HepG2 (cell line): ENCODE results near the gene KIF15. TPM values are rescaled to one million over a fixed set of nuclear protein-coding genes. Genes with fewer than 3 reads are reported as not detected.

Experiments
- CHCHD3 ChIP-seq: sonication (generic); formaldehyde crosslinking; IDR thresholded peaks from 2 replicates; pipeline ENCODE4 v1.8.0; 2022; ENCODE audit warnings: mild to moderate bottlenecking, missing genetic modification reagents, moderate library complexity
- MAFF ChIP-seq: IDR thresholded peaks from 2 replicates; pipeline ENCODE4 v1.6.1; 2011; ENCODE audit warnings: low read depth, low read length, improper control_type of control experiment
- MBD4 ChIP-seq: IDR thresholded peaks from 2 replicates; pipeline ENCODE4 v1.6.1; 2012; ENCODE audit warnings: low read length, inconsistent platforms, borderline replicate concordance
- MYC ChIP-seq: sonication (generic); formaldehyde crosslinking; IDR thresholded peaks from 2 replicates; pipeline ENCODE4 v1.9.0; 2021; ENCODE audit warnings: missing genetic modification reagents, borderline replicate concordance
- POGZ ChIP-seq: sonication (generic); formaldehyde crosslinking; IDR thresholded peaks from 2 replicates; pipeline ENCODE4 v1.4.0; 2020; ENCODE audit warnings: mild to moderate bottlenecking, missing genetic modification reagents
- ZBTB8A ChIP-seq: sonication (generic); formaldehyde crosslinking; IDR thresholded peaks from 2 replicates; pipeline ENCODE4 v1.4.0; 2020; ENCODE audit warnings: mild to moderate bottlenecking, low read depth, missing genetic modification reagents, borderline replicate concordance
- ZNF337 ChIP-seq: sonication (generic); formaldehyde crosslinking; IDR thresholded peaks from 2 replicates; pipeline ENCODE4 v1.5.1; 2020; ENCODE audit warnings: missing genetic modification reagents, low read depth, mild to moderate bottlenecking, borderline replicate concordance
- ZNF431 ChIP-seq: sonication (generic); formaldehyde crosslinking; IDR thresholded peaks from 2 replicates; pipeline ENCODE4 v1.9.0; 2022; ENCODE audit warnings: missing genetic modification reagents, low read depth, mild to moderate bottlenecking, borderline replicate concordance
- ZNF501 ChIP-seq: sonication (generic); formaldehyde crosslinking; IDR thresholded peaks from 2 replicates; pipeline ENCODE4 v1.5.1; 2020; ENCODE audit warnings: mild to moderate bottlenecking, moderate library complexity, missing genetic modification reagents
- ZNF510 ChIP-seq: sonication (generic); formaldehyde crosslinking; IDR thresholded peaks from 2 replicates; pipeline ENCODE4 v1.4.0; 2020; ENCODE audit warnings: low read depth, mild to moderate bottlenecking, missing genetic modification reagents
- ZNF780A ChIP-seq: sonication (generic); formaldehyde crosslinking; IDR thresholded peaks from 2 replicates; pipeline ENCODE4 v1.8.0; 2022; ENCODE audit warnings: mild to moderate bottlenecking, missing genetic modification reagents, moderate library complexity
- ZSCAN29 ChIP-seq: sonication (generic); formaldehyde crosslinking; conservative IDR thresholded peaks from 2 replicates; pipeline ENCODE4 v1.4.0; 2020; ENCODE audit warnings: mild to moderate bottlenecking, missing genetic modification reagents
- polyA plus RNA-seq, 8 experiments: library from polyadenylated mRNA; depleted of rRNA in 3 of 8; stranded (reverse) in 7 of 8; unstranded in 1 of 8; fragments of >200 nt; fragmentation: Illumina TruSeq in 4 of 8; extraction: Trizol in 4 of 8; gene quantifications; 2 replicates each; pipeline versions ENCODE4 v1.2.1 to v1.2.3, GENCODE V29; 2011 to 2016; ENCODE audit warnings: low read depth in 4 of 8, missing spikeins in 1 of 8, mixed read lengths in 1 of 8; ENCODE audit not compliant: insufficient read depth in 1 of 8
- total RNA-seq, 5 experiments: library from RNA; depleted of rRNA; stranded (reverse); fragments of >200 nt; fragmentation: Illumina TruSeq; extraction: Trizol; gene quantifications; 2 replicates each; pipeline ENCODE4 v1.2.3, GENCODE V29; 2016; ENCODE audit warnings: low read depth in 1 of 5
- TF ChIP-seq, protein P1 (sequence below): sonication (generic); formaldehyde crosslinking; IDR thresholded peaks from 2 replicates; pipeline ENCODE4 v1.4.0; 2020; ENCODE audit warnings: missing genetic modification reagents, mild to moderate bottlenecking, borderline replicate concordance
- TF ChIP-seq, protein P2 (sequence below): sonication (generic); formaldehyde crosslinking; IDR thresholded peaks from 2 replicates; pipeline ENCODE4 v1.4.0; 2020; ENCODE audit warnings: mild to moderate bottlenecking, missing genetic modification reagents
- TF ChIP-seq, protein P3 (sequence below): sonication (generic); formaldehyde crosslinking; IDR thresholded peaks from 2 replicates; pipeline ENCODE4 v1.9.0; 2022; ENCODE audit warnings: missing genetic modification reagents, mild to moderate bottlenecking, borderline replicate concordance

Gene KIF15
- total and polyA plus RNA-seq, 2 of the 13 experiments (the other 11 are each of a cell fraction or from before 2014, with no cell fraction given) = 4.8 to 33.8 TPM

DNA sequence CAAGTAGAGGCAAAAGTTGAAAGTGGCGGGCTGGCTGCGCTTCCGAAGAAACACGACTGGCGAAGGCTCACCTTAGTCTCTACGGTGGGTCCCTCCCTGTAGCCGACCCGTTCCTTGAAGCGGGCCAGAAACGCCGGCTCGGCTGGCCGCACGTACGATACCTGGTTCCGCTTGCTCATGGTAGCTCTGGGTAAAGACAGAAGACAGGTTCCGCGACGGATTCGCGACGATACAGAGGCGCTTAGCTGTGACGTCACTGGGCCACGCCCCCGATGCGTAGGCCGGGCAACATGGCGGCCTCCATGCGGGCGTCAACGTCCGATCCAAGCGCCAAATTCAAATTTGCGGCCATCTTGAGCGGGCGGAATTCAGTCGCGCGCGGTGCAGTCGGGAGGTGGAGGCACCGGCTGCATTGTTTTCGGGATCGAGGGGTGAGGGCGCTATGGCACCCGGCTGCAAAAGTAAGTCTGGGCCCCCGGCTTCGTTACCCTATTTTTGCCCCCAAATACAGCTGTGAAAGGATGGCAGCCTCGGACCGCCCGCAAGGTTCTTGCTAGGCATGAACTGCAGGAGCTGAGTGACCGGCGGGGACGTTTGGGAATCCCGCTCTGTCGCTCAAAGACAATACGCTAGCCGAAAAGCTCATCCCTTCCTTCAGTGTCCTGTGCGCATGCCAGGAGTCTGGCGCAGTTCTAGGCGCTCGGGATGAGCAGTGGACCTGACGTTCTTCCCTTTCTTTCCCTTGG is at the start of gene KIF15, which contains the start of gene KIAA1143 (continued):
- TF ChIP-seq, protein P1, sequence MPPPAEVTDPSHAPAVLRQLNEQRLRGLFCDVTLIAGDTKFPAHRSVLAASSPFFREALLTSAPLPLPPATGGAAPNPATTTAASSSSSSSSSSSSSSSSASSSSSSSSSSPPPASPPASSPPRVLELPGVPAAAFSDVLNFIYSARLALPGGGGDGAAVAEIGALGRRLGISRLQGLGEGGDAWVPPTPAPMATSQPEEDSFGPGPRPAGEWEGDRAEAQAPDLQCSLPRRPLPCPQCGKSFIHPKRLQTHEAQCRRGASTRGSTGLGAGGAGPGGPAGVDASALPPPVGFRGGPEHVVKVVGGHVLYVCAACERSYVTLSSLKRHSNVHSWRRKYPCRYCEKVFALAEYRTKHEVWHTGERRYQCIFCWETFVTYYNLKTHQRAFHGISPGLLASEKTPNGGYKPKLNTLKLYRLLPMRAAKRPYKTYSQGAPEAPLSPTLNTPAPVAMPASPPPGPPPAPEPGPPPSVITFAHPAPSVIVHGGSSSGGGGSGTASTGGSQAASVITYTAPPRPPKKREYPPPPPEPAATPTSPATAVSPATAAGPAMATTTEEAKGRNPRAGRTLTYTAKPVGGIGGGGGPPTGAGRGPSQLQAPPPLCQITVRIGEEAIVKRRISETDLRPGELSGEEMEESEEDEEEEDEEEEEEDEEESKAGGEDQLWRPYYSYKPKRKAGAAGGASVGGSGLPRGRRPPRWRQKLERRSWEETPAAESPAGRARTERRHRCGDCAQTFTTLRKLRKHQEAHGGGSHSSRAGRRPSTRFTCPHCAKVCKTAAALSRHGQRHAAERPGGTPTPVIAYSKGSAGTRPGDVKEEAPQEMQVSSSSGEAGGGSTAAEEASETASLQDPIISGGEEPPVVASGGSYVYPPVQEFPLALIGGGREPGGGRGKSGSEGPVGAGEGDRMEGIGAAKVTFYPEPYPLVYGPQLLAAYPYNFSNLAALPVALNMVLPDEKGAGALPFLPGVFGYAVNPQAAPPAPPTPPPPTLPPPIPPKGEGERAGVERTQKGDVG = peak; percentile 87; the same call in 1 of the 2 replicates
- TF ChIP-seq ZNF431 (CRISPR knock-in tag) = peak; percentile 55; the same call in 1 of the 2 replicates
- peak; percentile 96 for TF ChIP-seq MYC (CRISPR knock-in tag)
- TF ChIP-seq MBD4 = no peak
- TF ChIP-seq MAFF = no peak
- TF ChIP-seq ZNF337 (CRISPR knock-in tag) = no peak
- no peak for TF ChIP-seq ZNF780A
- 0 out of 2 replicates have a peak, but pooled peaks have one; percentile 49 for TF ChIP-seq ZSCAN29 (CRISPR knock-in tag)
- TF ChIP-seq ZBTB8A (CRISPR knock-in tag) = no peak
- TF ChIP-seq ZNF501 (CRISPR knock-in tag) = peak; percentile 98
- TF ChIP-seq, protein P2, sequence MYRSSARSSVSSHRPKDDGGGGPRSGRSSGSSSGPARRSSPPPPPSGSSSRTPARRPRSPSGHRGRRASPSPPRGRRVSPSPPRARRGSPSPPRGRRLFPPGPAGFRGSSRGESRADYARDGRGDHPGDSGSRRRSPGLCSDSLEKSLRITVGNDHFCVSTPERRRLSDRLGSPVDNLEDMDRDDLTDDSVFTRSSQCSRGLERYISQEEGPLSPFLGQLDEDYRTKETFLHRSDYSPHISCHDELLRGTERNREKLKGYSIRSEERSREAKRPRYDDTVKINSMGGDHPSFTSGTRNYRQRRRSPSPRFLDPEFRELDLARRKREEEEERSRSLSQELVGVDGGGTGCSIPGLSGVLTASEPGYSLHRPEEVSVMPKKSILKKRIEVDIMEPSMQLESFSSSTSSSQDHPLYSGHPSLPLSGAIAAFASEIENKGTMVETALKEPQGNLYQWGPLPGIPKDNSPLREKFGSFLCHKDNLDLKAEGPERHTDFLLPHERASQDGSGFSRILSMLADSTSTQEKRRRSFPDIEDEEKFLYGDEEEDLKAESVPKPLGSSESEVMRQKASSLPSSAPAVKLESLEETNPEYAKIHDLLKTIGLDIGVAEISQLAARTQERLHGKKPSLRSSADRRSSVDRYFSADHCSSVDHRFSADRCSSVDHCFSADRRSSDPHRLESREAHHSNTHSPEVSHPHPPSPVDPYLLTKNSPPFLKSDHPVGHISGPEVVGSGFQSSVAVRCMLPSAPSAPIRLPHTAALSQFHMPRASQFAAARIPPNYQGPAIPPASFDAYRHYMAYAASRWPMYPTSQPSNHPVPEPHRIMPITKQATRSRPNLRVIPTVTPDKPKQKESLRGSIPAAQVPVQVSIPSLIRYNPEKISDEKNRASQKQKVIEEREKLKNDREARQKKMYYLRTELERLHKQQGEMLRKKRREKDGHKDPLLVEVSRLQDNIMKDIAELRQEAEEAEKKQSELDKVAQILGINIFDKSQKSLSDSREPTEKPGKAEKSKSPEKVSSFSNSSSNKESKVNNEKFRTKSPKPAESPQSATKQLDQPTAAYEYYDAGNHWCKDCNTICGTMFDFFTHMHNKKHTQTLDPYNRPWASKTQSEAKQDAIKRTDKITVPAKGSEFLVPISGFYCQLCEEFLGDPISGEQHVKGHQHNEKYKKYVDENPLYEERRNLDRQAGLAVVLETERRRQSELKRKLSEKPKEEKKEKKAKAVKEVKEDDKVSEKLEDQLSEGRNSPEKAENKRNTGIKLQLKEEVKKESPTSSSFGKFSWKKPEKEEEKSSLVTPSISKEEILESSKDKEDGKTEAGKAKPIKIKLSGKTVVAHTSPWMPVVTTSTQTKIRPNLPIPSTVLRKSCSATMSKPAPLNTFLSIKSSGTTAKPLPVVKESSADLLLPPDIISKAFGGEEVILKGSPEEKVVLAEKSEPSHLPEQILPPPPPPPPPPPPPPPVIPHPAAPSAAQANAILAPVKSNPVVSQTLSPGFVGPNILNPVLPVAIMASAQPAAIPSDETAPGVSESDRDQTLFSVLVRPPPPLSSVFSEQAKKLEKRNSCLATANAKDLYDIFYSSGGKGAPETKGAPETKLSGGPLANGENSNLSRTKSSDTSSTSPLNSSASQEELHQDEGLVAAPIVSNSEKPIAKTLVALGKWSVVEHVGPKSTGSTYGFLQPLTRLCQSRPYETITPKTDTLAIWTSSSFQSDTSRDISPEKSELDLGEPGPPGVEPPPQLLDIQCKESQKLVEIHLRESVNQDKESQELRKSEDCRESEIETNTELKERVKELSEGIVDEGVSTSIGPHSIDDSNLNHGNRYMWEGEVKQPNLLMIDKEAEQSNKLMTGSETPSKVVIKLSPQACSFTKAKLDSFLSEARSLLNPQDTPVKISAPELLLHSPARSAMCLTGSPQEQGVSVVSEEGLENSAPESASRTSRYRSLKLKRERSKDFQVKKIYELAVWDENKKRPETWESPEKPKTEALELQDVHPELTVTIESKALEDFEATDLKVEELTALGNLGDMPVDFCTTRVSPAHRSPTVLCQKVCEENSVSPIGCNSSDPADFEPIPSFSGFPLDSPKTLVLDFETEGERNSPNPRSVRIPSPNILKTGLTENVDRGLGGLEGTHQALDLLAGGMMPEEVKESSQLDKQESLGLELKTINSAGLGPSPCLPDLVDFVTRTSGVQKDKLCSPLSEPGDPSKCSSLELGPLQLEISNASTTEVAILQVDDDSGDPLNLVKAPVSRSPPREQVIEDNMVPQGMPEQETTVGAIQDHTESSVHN = no peak
- TF ChIP-seq CHCHD3 (CRISPR knock-in tag) = peak; percentile 85; the same call in 1 of the 2 replicates
- TF ChIP-seq, protein P3, sequence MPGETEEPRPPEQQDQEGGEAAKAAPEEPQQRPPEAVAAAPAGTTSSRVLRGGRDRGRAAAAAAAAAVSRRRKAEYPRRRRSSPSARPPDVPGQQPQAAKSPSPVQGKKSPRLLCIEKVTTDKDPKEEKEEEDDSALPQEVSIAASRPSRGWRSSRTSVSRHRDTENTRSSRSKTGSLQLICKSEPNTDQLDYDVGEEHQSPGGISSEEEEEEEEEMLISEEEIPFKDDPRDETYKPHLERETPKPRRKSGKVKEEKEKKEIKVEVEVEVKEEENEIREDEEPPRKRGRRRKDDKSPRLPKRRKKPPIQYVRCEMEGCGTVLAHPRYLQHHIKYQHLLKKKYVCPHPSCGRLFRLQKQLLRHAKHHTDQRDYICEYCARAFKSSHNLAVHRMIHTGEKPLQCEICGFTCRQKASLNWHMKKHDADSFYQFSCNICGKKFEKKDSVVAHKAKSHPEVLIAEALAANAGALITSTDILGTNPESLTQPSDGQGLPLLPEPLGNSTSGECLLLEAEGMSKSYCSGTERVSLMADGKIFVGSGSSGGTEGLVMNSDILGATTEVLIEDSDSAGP (CRISPR knock-in tag) = peak; percentile 95
- no peak for TF ChIP-seq ZNF510 (CRISPR knock-in tag)
- peak; percentile 97 for TF ChIP-seq POGZ (CRISPR knock-in tag)
